Spleen (tissue), 7 donors: ENCODE measurements around the gene OMA1.

Experiments used
- CTCF ChIP-seq, 11 experiments: fragments of 200-600 bp in 7 of 11; fragments of 450-650 bp in 4 of 11; sonication (generic) in 4 of 11; IDR thresholded peaks in 8 of 11; conservative IDR thresholded peaks in 3 of 11; 1 replicate in 7 of 11; 2 replicates in 4 of 11; pipeline versions ENCODE4 v1.4.0 to v1.8.0; 2016 to 2021; ENCODE audit warnings: antibody characterized with exemption in 11 of 11, inconsistent platforms in 4 of 11, mild to moderate bottlenecking in 1 of 11
- POLR2A ChIP-seq, 3 donors: fragments of 450-650 bp; IDR thresholded peaks; one replicate each; pipeline ENCODE4 v1.5.1; 2017; ENCODE audit warnings: antibody characterized with exemption in 3 of 3, mild to moderate bottlenecking in 1 of 3
- POLR2AphosphoS5 ChIP-seq, 3 donors: sonication (generic); formaldehyde crosslinking; IDR thresholded peaks; one replicate each; pipeline ENCODE4 v1.5.1; 2017; ENCODE audit warnings: antibody characterized with exemption in 3 of 3
- donor health status: DM: no; HTN: no; CAD: no; lungs with moderate emphysema.
- donor health status: DM: no; HTN: no; CAD: no.
- donor health status: DM: no; HTN: no; CAD: no.

- TF ChIP-seq CTCF (IDR thresholded peaks at IDR 0.05 in 8 of 11, conservative IDR thresholded peaks at IDR 0.05 in 3 of 11), result no peak
- TF ChIP-seq POLR2A (IDR thresholded peaks at IDR 0.05), result no peak
- TF ChIP-seq POLR2AphosphoS5 (IDR thresholded peaks at IDR 0.05), result no peak
These were observed 28.3 kb upstream of the OMA1 start for GRCh38 chr1:58574816-58575215.
